A549 (cell line): ENCODE measurements around the gene ALOX15. TPM values are rescaled to one million over a fixed set of nuclear protein-coding genes. Genes with fewer than 3 reads are reported as not detected.

Experiments
- ATAC-seq, 2 experiments: fragments of 200-7000 bp in 1 of 2; fragments of >200 bp in 1 of 2; cut with Nextera tagmentation in 1 of 2; cut with Tn5 transposase in 1 of 2; 3 replicates each; pipeline versions ENCODE4 v1.8.0 to v1.9.1; 2018 to 2020; ENCODE audit warnings: mild to moderate bottlenecking in 1 of 2, moderate library complexity in 1 of 2
- CTCF ChIA-PET: fragments of 300-600 bp; sonication (Branson Sonifier 250); formaldehyde crosslinking; extraction: SDS; loops from one replicate; lab custom pipeline; 2021; ENCODE audit warnings: antibody characterized with exemption, inconsistent platforms; lab: Yijun Ruan, JAX
- POLR2A ChIA-PET: fragments of 350-600 bp; formaldehyde crosslinking; extraction: SDS; loops from one replicate; lab custom pipeline; 2021; ENCODE audit warnings: antibody characterized with exemption, inconsistent platforms; lab: Yijun Ruan, JAX
- DNase-seq, 2 experiments: peaks; one replicate each; pipeline versions ENCODE4 v3.0.0 to v3.0.0-alpha.2; 2011 to 2016; ENCODE audit warnings: low read depth in 1 of 2, low spot score in 1 of 2
- FAIRE-seq: peaks from 2 replicates; lab custom pipeline; 2011; peaks lifted over from hg19 to GRCh38; lab: Jason Lieb, UNC
- H3K27ac ChIP-seq, 2 experiments: fragments of >200 bp; sonication (Bioruptor Twin); formaldehyde crosslinking; 3 replicates each; pipeline ENCODE4 v1.5.1; 2016 to 2017
- H3K4me1 ChIP-seq: fragments of >200 bp; sonication (Bioruptor Twin); formaldehyde crosslinking; 3 replicates; pipeline ENCODE4 v1.6.1; 2016
- H3K4me2 ChIP-seq: fragments of >200 bp; sonication (Bioruptor Twin); formaldehyde crosslinking; 3 replicates; pipeline ENCODE4 v1.6.1; 2016
- H3K4me3 ChIP-seq: fragments of >200 bp; sonication (Bioruptor Twin); formaldehyde crosslinking; 3 replicates; pipeline ENCODE4 v1.5.1; 2016
- H3K9me3 ChIP-seq: fragments of >200 bp; sonication (Bioruptor Twin); formaldehyde crosslinking; 3 replicates; pipeline ENCODE4 v1.6.1; 2016
- ATOH8 ChIP-seq: fragments of 250-450 bp; sonication (Bioruptor Pico); IDR thresholded peaks from 2 replicates; pipeline ENCODE4 v1.5.0; 2020; ENCODE audit warnings: low read depth, mild to moderate bottlenecking, moderate library complexity
- BCL3 ChIP-seq: fragments of >200 bp; sonication (Bioruptor Twin); formaldehyde crosslinking; IDR thresholded peaks from 3 replicates; pipeline ENCODE4 v1.6.1; 2016
- BHLHE40 ChIP-seq: IDR thresholded peaks from 2 replicates; pipeline ENCODE4 v1.6.1; 2012; ENCODE audit warnings: low read depth, low read length, inconsistent platforms
- CBX2 ChIP-seq: fragments of 200-600 bp; sonication (generic); IDR thresholded peaks from 2 replicates; pipeline ENCODE4 v1.6.1; 2016; ENCODE audit warnings: low read depth, mild to moderate bottlenecking, borderline replicate concordance
- CBX8 ChIP-seq: fragments of 200-600 bp; sonication (generic); IDR thresholded peaks from 2 replicates; pipeline ENCODE4 v1.6.1; 2016
- CTCF ChIP-seq: fragments of >200 bp; sonication (Bioruptor Twin); formaldehyde crosslinking; IDR thresholded peaks from 3 replicates; pipeline ENCODE4 v1.5.1; 2016
- E2F6 ChIP-seq: IDR thresholded peaks from 2 replicates; pipeline ENCODE4 v1.6.1; 2012; ENCODE audit warnings: low read depth, borderline replicate concordance
- EHF ChIP-seq: fragments of 250-450 bp; sonication (Bioruptor Pico); IDR thresholded peaks from 2 replicates; pipeline ENCODE4 v1.5.0; 2020; ENCODE audit warnings: mild to moderate bottlenecking
- FOSL2 ChIP-seq, 2 experiments: fragments of 450-650 bp in 1 of 2; fragments of >200 bp in 1 of 2; sonication (Bioruptor Twin) in 1 of 2; formaldehyde crosslinking; IDR thresholded peaks; 2 replicates each; pipeline versions ENCODE4 v1.5.0 to v1.6.1; 2016 to 2020; ENCODE audit warnings: mild to moderate bottlenecking in 1 of 2, moderate library complexity in 1 of 2
- FOXS1 ChIP-seq: fragments of 250-450 bp; sonication (Bioruptor Pico); IDR thresholded peaks from 2 replicates; pipeline ENCODE4 v1.5.0; 2020; ENCODE audit warnings: mild to moderate bottlenecking, moderate library complexity
- GATA3 ChIP-seq: IDR thresholded peaks from 2 replicates; pipeline ENCODE4 v1.6.1; 2012; ENCODE audit warnings: borderline replicate concordance
- HES2 ChIP-seq: fragments of >200 bp; sonication (Bioruptor Twin); formaldehyde crosslinking; IDR thresholded peaks from 2 replicates; pipeline ENCODE4 v1.6.1; 2016
- HOXB13 ChIP-seq: fragments of 250-450 bp; sonication (Bioruptor Pico); IDR thresholded peaks from 2 replicates; pipeline ENCODE4 v1.5.0; 2020; ENCODE audit warnings: low read depth, mild to moderate bottlenecking, moderate library complexity
- KDM1A ChIP-seq: fragments of 200-600 bp; sonication (generic); IDR thresholded peaks from 2 replicates; pipeline ENCODE4 v1.6.1; 2016; ENCODE audit warnings: low read depth, mild to moderate bottlenecking
- MAX ChIP-seq: IDR thresholded peaks from 2 replicates; pipeline ENCODE4 v1.6.1; 2012
- MYC ChIP-seq: IDR thresholded peaks from 2 replicates; pipeline ENCODE4 v1.6.1; 2012; ENCODE audit warnings: mild to moderate bottlenecking, inconsistent platforms, low read length, improper control_type of control experiment, borderline replicate concordance
- NFE2L2 ChIP-seq: fragments of 150-350 bp; conservative IDR thresholded peaks from 2 replicates; pipeline ENCODE4 v1.6.1; 2014; ENCODE audit warnings: low read length
- NR3C1 ChIP-seq: fragments of >200 bp; sonication (Bioruptor Twin); formaldehyde crosslinking; IDR thresholded peaks from 3 replicates; pipeline ENCODE4 v1.6.1; 2017
- PHF8 ChIP-seq: fragments of 200-600 bp; sonication (generic); IDR thresholded peaks from 2 replicates; pipeline ENCODE4 v1.6.1; 2016; ENCODE audit warnings: low read depth, mild to moderate bottlenecking, antibody characterized with exemption, moderate library complexity, borderline replicate concordance
- POLR2A ChIP-seq: IDR thresholded peaks from 2 replicates; pipeline ENCODE4 v1.6.1; 2012; ENCODE audit warnings: mild to moderate bottlenecking, low read length
- RAD21 ChIP-seq, 2 experiments: fragments of >200 bp in 1 of 2; sonication (Bioruptor Twin) in 1 of 2; formaldehyde crosslinking in 1 of 2; IDR thresholded peaks in 1 of 2; conservative IDR thresholded peaks in 1 of 2; 2 replicates in 1 of 2; 3 replicates in 1 of 2; pipeline ENCODE4 v1.6.1; 2012 to 2018; ENCODE audit warnings: inconsistent platforms in 1 of 2
- RARB ChIP-seq: fragments of 250-450 bp; sonication (Bioruptor Pico); IDR thresholded peaks from 2 replicates; pipeline ENCODE4 v1.8.0; 2021; ENCODE audit warnings: mild to moderate bottlenecking, moderate library complexity
- RCOR1 ChIP-seq: fragments of 150-350 bp; IDR thresholded peaks from 2 replicates; pipeline ENCODE4 v1.6.1; 2014; ENCODE audit warnings: antibody characterized with exemption, low read length, low read depth
- RFX5 ChIP-seq: fragments of 450-650 bp; IDR thresholded peaks from 2 replicates; pipeline ENCODE4 v1.7.1; 2014; ENCODE audit warnings: antibody characterized with exemption, mild to moderate bottlenecking, moderate library complexity
- SMC3 ChIP-seq: fragments of >200 bp; sonication (Bioruptor Twin); formaldehyde crosslinking; IDR thresholded peaks from 3 replicates; pipeline ENCODE4 v1.6.1; 2018; ENCODE audit warnings: inconsistent platforms
- USF2 ChIP-seq: fragments of 450-650 bp; IDR thresholded peaks from 2 replicates; pipeline ENCODE4 v1.6.1; 2014; ENCODE audit warnings: antibody characterized with exemption
- ZFP36 ChIP-seq: fragments of 450-650 bp; IDR thresholded peaks from 2 replicates; pipeline ENCODE4 v1.6.1; 2014; ENCODE audit warnings: borderline replicate concordance; ENCODE audit not compliant: partially characterized antibody
- ZSCAN20 ChIP-seq: fragments of 250-450 bp; sonication (Bioruptor Pico); IDR thresholded peaks from 2 replicates; pipeline ENCODE4 v1.8.0; 2022; ENCODE audit warnings: mild to moderate bottlenecking, moderate library complexity
- WGBS: methylation state at CpG from one replicate; pipeline ENCODE4 v1.1.6; 2017; ENCODE audit errors: missing lambda C conversion rate; 5-methylcytosine and 5-hydroxymethylcytosine counted together
- polyA plus RNA-seq, 4 experiments: library from polyadenylated mRNA; depleted of rRNA in 3 of 4; stranded (reverse); fragments of >200 nt; fragmentation: RNase III in 1 of 4; extraction: RNeasy Plus Mini Kit Qiagen cat#74134 plus additional on column Dnase treatment in 1 of 4; gene quantifications; 2 replicates in 3 of 4; 3 replicates in 1 of 4; pipeline ENCODE4 v1.2.3, GENCODE V29; 2011 to 2017

ALOX15 gene
- polyA plus RNA-seq, 2 of the 4 experiments (the other 2 are of a cell fraction) = 0.08 to 0.12 TPM

GRCh38 chr17:4588898-4589625 lies 52.4 kb downstream of the ALOX15 start:
- Histone ChIP-seq H3K9me3 (no peaks in the 10 kb centered on the region), H3K4me2 (no peak overlapping the region), H3K27ac (no peak overlapping the region), H3K4me3 (no peak overlapping the region), H3K4me1 (peaks cover 9% of the 10 kb centered on the region; the same call in 2 of the 3 replicates)
- WGBS = 39% methylated on average over 17 of the region's 22 CpGs
- ChIA-PET CTCF (interaction anchor here (0.5 to 18.8 kb wide), 5 partner anchors 12 to 89 kb away, joined by 3 to 186 read pairs (median 4); no protein-coding TSS in a partner anchor), POLR2A (no interaction called here)
- TF ChIP-seq EHF (CRISPR knock-in tag) = no peak
- no peak for TF ChIP-seq BCL3
- no peak for TF ChIP-seq SMC3
- TF ChIP-seq ZSCAN20 (CRISPR knock-in tag) = no peak
- TF ChIP-seq RCOR1 = no peak
- no peak for TF ChIP-seq RFX5
- TF ChIP-seq CBX2 = no peak
- no peak for TF ChIP-seq E2F6
- no peak for TF ChIP-seq KDM1A
- TF ChIP-seq HES2 = no peak
- no peak for TF ChIP-seq RARB
- ATAC-seq = no peak
- no peak for DNase-seq
- no peak for FAIRE-seq

- peaks cover 12% of the 10 kb centered on the region; the same call in 2 of the 3 replicates for H3K4me1 ChIP-seq
- TF ChIP-seq PHF8 (no peak), FOXS1 (CRISPR knock-in tag) (no peak), POLR2A (no peak), CBX8 (no peak), NFE2L2 (no peak), KDM1A (no peak), MAX (no peak), CTCF (no peak), USF2 (no peak), RAD21 (conservative IDR thresholded peaks at IDR 0.05 in 1 of 2, IDR thresholded peaks at IDR 0.05 in 1 of 2) (no peak), GATA3 (no peak), NR3C1 (no peak), FOSL2 (IDR thresholded peaks at IDR 0.05) (no peak), FOSL2 (CRISPR knock-in tag; IDR thresholded peaks at IDR 0.05) (no peak), ZFP36 (no peak), HOXB13 (CRISPR knock-in tag) (no peak), MYC (no peak), BHLHE40 (no peak), SMC3 (no peak), ATOH8 (CRISPR knock-in tag) (no peak)
- WGBS = 75% methylated on average over 11 of the region's 11 CpGs
- no peak overlapping the region for H3K4me2 ChIP-seq
- no peak overlapping the region for H3K4me3 ChIP-seq
- ATAC-seq = no peak
- H3K27ac ChIP-seq = no peak overlapping the region
- ChIA-PET CTCF (interaction anchor here (1.0 to 18.8 kb wide), 6 partner anchors 9 to 200 kb away, joined by 3 to 186 read pairs (median 8); no protein-coding TSS in a partner anchor), POLR2A (no interaction called here)
- no peak for DNase-seq
- no peak for FAIRE-seq
- no peaks in the 10 kb centered on the region for H3K9me3 ChIP-seq
Observed at GRCh38 chr17:4588391-4588790, 53.1 kb downstream of the ALOX15 start.
